Stimulated activated CD4-positive, alpha-beta T cell treated with anti-CD3 and anti-CD28 coated beads, Interleukin-15, amount 100 ng/mL, for 24 hours (primary cell): Measurements from ENCODE around the gene MRPS12.
"Not testable (repeated sequence)": the region's sequence is repeated elsewhere in the genome, so short reads cannot be mapped to it uniquely, and the experiment has no call there.

Experiments used
- DNase-seq: peaks from one replicate; pipeline ENCODE4 v3.0.0-alpha.2; 2020

The MRPS12 gene

GRCh38 chr19:38930776-38931520 is at the start of gene MRPS12:
Gene MRPS12 (plus strand): TSS chr19:38930944. CDS start chr19:38931295, 351 bp downstream.
- peak; percentile 99 for DNase-seq

GRCh38 chr19:38883286-38883685 is 47.5 kb upstream of the MRPS12 start:
- no peak for DNase-seq

- not testable (repeated sequence) for DNase-seq
These were observed 46.1 kb upstream of the MRPS12 start for GRCh38 chr19:38884691-38885090.

- no peak for DNase-seq
These were observed 41.9 kb upstream of the MRPS12 start for GRCh38 chr19:38888876-38889275.

- no peak for DNase-seq
These were observed 40.9 kb upstream of the MRPS12 start for GRCh38 chr19:38889803-38890202.

- DNase-seq = no peak
These were observed 40.1 kb upstream of the MRPS12 start for GRCh38 chr19:38890686-38891085.

GRCh38 chr19:38891771-38892170 is 39.0 kb upstream of the MRPS12 start:
- no peak for DNase-seq

GRCh38 chr19:38892841-38893240 is 37.9 kb upstream of the MRPS12 start:
- DNase-seq = no peak

GRCh38 chr19:38893341-38893771 is 37.4 kb upstream of the MRPS12 start:
- no peak for DNase-seq

GRCh38 chr19:38894968-38895367 is 35.8 kb upstream of the MRPS12 start:
- DNase-seq = no peak

GRCh38 chr19:38898788-38899446 is 31.8 kb upstream of the MRPS12 start:
- DNase-seq = no peak

GRCh38 chr19:38899447-38900201 is 31.1 kb upstream of the MRPS12 start, which contains the start of the genes NFKBIB and SIRT2:
Gene NFKBIB (plus strand): TSS chr19:38899969. CDS start chr19:38900033, 64 bp downstream.
Gene SIRT2 (minus strand): TSS chr19:38899618. CDS start chr19:38899521, 97 bp downstream.
- DNase-seq = peak; percentile 100

- no peak for DNase-seq
These were observed 30.5 kb upstream of the MRPS12 start for GRCh38 chr19:38900202-38900629.

GRCh38 chr19:38900743-38901190 is 30.0 kb upstream of the MRPS12 start:
- no peak for DNase-seq

- no peak for DNase-seq
These were observed 29.1 kb upstream of the MRPS12 start for GRCh38 chr19:38901683-38902082.

- DNase-seq = no peak
These were observed 25.9 kb upstream of the MRPS12 start for GRCh38 chr19:38904581-38905539.

GRCh38 chr19:38905620-38906019 is 25.1 kb upstream of the MRPS12 start:
- DNase-seq = no peak

- no peak for DNase-seq
These were observed 23.5 kb upstream of the MRPS12 start for GRCh38 chr19:38907227-38907626.

- DNase-seq = no peak
These were observed 23.1 kb upstream of the MRPS12 start for GRCh38 chr19:38907670-38908069.

GRCh38 chr19:38908911-38909310 is 21.8 kb upstream of the MRPS12 start:
- no peak for DNase-seq

- DNase-seq = no peak
These were observed 20.3 kb upstream of the MRPS12 start for GRCh38 chr19:38910488-38910887.

GRCh38 chr19:38911388-38912001 is 19.2 kb upstream of the MRPS12 start:
- DNase-seq = no peak
